ENCODE results near the gene SF3A2.

GRCh38 chr19:2219726-2220125 is 16.9 kb upstream of the SF3A2 start:
- TF ChIP-seq CTCF (IDR thresholded peaks at IDR 0.05; ENCODE audit: low read depth, low read length): no peak
- TF ChIP-seq MAX (IDR thresholded peaks at IDR 0.05; ENCODE audit: low read depth, low read length): no peak
- TF ChIP-seq POLR2A (IDR thresholded peaks at IDR 0.05; ENCODE audit: extremely low read depth, insufficient read length): no peak
- TF ChIP-seq MYC (IDR thresholded peaks at IDR 0.05; ENCODE audit: low read depth, low read length): no peak
